Retinal pigment epithelial cell (primary cell): ENCODE measurements around the gene CFL2.
A peak's percentile ranks its signal among the peaks of the same experiment; 100 is the strongest.

Experiments used
- DNase-seq: peaks from one replicate; pipeline ENCODE4 v3.0.0-alpha.2; 2010; ENCODE audit warnings: low read depth
- H3K4me3 ChIP-seq: 2 replicates; pipeline ENCODE4 v1.5.1; 2011; ENCODE audit warnings: mild to moderate bottlenecking, low read length, control low read depth, moderate library complexity
- TF ChIP-seq, protein P1 (sequence below): conservative IDR thresholded peaks from 2 replicates; pipeline ENCODE4 v1.5.1; 2011; ENCODE audit warnings: low read depth, low read length, control low read depth, inconsistent platforms

Gene CFL2

DNA sequence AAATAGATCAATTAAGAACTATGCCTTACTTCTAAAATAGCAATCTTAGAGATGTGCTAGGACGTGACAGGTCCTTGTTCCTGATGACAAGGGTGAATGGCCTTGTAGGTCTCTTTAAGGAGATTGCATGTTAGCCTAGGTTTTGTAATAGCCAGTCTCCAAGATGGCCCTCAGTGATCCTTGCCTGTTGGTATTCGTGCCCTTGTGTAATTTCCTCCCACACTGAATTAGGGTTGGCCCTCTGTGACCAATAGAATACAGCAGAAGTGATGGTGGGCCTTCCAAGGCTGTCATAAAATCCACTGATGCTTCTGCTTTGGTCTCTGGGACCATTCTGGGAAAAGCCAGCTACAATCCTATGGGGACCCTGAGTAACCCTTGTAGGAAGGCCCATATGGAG, 46.3 kb downstream of the CFL2 start:
- DNase-seq: no peak
- TF ChIP-seq, protein P1, sequence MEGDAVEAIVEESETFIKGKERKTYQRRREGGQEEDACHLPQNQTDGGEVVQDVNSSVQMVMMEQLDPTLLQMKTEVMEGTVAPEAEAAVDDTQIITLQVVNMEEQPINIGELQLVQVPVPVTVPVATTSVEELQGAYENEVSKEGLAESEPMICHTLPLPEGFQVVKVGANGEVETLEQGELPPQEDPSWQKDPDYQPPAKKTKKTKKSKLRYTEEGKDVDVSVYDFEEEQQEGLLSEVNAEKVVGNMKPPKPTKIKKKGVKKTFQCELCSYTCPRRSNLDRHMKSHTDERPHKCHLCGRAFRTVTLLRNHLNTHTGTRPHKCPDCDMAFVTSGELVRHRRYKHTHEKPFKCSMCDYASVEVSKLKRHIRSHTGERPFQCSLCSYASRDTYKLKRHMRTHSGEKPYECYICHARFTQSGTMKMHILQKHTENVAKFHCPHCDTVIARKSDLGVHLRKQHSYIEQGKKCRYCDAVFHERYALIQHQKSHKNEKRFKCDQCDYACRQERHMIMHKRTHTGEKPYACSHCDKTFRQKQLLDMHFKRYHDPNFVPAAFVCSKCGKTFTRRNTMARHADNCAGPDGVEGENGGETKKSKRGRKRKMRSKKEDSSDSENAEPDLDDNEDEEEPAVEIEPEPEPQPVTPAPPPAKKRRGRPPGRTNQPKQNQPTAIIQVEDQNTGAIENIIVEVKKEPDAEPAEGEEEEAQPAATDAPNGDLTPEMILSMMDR: no peak
- no peak overlapping the region for H3K4me3 ChIP-seq

DNA sequence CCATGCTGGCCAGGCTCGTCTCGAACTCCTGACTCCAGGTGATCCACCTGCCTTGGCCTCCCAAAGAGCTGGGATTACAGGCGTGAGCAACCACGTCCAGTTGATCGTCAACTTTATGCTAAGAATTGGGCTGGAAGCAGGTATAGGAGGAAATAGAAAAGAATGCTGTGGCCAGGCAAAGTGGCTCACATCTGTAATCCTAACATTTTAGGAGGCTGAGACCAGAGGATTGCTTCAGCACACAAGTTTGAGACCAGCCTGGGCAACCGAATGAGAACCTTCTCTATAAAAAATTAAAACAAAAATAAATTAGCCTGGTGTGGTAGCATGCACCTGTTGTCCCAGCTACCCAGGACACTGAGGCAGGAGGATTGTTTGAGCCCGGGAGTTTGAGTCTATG, 47.4 kb downstream of the CFL2 start:
- TF ChIP-seq, protein P1: no peak
- DNase-seq: no peak
- no peak overlapping the region for H3K4me3 ChIP-seq

- H3K4me3 ChIP-seq: no peak overlapping the region
- peak; percentile 81 for DNase-seq
- TF ChIP-seq, protein P1: no peak
Measured at GRCh38 chr14:34665785-34666435, 48.5 kb downstream of the CFL2 start.

GRCh38 chr14:34662561-34663088, 51.8 kb downstream of the CFL2 start:
- DNase-seq: no peak
- TF ChIP-seq, protein P1: no peak
- H3K4me3 ChIP-seq: no peak overlapping the region

DNA sequence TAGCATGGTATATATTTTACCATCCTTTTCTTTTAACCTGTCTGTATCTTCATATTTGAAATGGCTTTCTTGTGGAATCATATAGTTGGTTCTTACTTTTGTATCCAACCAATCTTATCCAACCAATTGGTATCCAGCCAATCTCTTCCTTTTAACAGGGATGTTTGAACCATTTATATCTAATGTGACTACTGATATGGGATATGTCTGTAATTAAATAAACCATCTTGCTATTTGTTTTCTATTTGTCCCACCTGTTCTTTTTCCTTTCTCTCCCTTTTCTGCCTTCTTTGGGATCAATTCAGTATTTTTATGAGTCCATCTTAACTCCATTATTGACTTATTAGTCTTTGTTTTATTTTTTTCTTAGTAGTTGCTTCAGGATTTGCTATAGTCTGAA, 53.6 kb downstream of the CFL2 start:
- TF ChIP-seq, protein P1: no peak
- no peak overlapping the region for H3K4me3 ChIP-seq
- no peak for DNase-seq
